ENCODE measurements around the gene C12orf42.

DNA sequence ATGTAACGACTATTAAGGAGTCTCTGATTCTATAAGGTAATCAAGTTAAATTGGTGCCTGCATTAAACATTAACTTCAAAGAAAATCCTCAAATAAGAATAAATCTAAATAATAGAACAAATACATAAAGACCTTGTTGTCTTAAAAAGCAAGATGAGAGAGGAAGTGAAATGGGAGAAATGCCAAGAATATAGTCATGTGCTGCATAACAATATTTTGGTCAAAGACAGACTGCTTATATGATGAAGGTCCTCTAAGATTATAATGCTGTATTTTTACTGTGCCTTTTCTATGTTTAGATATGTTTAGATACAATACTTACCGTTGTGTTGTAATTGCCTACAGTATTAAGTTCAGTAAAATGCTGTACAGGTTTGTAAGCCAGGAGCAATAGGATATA lies 213.6 kb downstream of the C12orf42 start:
- TF ChIP-seq CTCF (IDR thresholded peaks at IDR 0.05; ENCODE audit: borderline replicate concordance, extremely low read depth, low read length, poor library complexity, severe bottlenecking) (no peak), EZH2 (IDR thresholded peaks at IDR 0.05; ENCODE audit: borderline replicate concordance, low read depth, low read length, severe bottlenecking) (no peak)
